ENCODE measurements around the gene TRIM45. TPM values are rescaled to one million over a fixed set of nuclear protein-coding genes. Genes with fewer than 3 reads are reported as not detected.

TRIM45 gene
- total RNA-seq, 4 donors from 2014 or later = 0.60 to 2.0 (median 0.87) TPM

DNA sequence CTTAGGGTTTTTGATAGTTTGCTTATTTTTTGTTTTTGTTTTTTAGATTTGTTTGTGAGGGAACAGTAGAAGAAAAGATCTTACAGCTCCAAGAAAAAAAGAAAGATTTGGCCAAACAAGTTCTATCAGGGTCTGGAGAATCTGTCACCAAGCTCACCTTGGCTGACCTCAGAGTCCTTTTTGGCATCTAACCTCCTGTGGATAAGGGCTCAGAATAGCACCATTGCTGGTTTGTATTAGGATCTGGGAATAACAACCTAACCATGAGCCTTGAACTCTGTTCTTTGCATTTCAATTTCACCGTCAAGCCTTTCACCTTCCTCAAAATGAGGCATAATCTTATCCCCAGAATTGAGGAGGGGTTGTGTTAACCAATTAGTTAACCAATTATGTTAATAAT, 20.2 kb downstream of the TRIM45 start:
- ATAC-seq (ENCODE audit: low FRiP score) = no peak
- DNase-seq (ENCODE audit: low spot score) = no peak
- TF ChIP-seq, protein P1, sequence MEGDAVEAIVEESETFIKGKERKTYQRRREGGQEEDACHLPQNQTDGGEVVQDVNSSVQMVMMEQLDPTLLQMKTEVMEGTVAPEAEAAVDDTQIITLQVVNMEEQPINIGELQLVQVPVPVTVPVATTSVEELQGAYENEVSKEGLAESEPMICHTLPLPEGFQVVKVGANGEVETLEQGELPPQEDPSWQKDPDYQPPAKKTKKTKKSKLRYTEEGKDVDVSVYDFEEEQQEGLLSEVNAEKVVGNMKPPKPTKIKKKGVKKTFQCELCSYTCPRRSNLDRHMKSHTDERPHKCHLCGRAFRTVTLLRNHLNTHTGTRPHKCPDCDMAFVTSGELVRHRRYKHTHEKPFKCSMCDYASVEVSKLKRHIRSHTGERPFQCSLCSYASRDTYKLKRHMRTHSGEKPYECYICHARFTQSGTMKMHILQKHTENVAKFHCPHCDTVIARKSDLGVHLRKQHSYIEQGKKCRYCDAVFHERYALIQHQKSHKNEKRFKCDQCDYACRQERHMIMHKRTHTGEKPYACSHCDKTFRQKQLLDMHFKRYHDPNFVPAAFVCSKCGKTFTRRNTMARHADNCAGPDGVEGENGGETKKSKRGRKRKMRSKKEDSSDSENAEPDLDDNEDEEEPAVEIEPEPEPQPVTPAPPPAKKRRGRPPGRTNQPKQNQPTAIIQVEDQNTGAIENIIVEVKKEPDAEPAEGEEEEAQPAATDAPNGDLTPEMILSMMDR (IDR thresholded peaks at IDR 0.05) = no peak

DNA sequence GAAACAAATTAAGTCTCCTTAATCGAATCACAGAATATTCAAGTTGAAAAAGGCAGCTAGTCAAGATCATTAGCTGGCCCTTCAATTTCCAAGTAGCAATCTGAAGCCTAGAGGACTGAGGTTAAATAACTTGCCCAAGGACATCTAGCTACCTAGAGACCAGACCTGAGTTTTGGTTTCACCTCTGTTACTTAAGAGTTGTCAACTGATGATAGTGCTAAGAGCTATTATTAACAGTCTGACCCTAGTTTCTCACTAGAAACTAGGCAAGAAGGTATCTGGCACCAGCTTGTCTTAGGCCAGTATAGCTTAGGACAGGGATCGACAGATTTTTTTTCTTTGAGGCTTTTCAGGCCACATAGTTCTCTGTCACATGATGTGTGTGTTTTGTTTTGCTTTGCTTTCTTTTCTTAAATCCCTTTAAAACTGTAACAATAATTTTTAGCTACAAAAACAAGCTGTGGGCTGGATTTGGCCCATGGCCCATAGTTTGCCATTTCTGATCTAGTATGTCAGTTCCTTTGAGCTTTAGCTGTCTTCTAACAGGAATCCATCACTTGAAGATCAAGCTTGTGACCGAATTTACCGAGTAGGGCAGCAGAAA, 23.2 kb downstream of the TRIM45 start:
- ATAC-seq (ENCODE audit: low FRiP score) (no peak), DNase-seq (ENCODE audit: low spot score) (no peak)
- TF ChIP-seq, protein P1 (IDR thresholded peaks at IDR 0.05) = no peak

DNA sequence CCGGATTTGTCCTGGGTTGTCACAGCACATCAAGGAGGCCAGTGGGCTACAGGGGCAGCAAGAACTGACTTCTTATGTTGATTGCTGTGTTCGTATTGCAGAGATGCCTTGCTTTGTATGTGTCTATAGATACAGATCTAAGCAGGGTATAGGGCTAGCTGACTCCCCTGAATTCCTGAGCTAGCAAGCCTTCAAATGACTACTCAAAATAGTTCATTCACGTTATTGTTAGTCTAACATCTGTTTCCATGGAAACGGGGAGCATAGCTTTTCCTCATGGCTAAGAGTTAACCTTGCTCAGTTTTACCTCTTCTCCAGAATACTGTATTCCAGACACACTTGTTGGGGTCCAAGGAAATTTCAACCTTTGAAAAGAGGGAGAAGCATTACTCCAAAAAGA, 24.1 kb downstream of the TRIM45 start:
- TF ChIP-seq, protein P1 (IDR thresholded peaks at IDR 0.05) = no peak
- DNase-seq (ENCODE audit: low spot score) (no peak), ATAC-seq (ENCODE audit: low FRiP score) (no peak)

DNA sequence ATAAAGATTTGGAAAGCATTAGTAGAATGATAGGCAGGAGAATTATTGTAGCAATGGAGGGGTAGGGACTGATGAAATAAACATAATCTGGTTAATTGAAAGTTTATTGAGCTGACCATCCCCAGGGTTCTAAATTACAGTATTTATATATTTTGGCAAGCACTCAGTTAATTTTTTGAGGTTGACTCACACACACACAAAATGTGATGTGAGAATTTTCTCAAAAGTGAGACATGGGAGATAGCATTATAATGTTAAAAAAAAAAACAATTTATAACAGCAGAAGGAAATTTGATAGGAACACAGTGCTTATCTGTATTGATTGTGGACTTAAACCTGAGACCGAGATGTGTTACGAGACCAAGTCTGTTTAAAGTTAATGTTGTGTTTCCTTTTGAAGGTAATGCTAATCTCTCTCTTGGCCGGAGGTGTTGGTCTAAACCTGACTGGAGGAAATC, 24.6 kb downstream of the TRIM45 start:
- TF ChIP-seq, protein P1 (IDR thresholded peaks at IDR 0.05) = no peak
- ATAC-seq (ENCODE audit: low FRiP score) (no peak), DNase-seq (ENCODE audit: low spot score) (no peak)

DNA sequence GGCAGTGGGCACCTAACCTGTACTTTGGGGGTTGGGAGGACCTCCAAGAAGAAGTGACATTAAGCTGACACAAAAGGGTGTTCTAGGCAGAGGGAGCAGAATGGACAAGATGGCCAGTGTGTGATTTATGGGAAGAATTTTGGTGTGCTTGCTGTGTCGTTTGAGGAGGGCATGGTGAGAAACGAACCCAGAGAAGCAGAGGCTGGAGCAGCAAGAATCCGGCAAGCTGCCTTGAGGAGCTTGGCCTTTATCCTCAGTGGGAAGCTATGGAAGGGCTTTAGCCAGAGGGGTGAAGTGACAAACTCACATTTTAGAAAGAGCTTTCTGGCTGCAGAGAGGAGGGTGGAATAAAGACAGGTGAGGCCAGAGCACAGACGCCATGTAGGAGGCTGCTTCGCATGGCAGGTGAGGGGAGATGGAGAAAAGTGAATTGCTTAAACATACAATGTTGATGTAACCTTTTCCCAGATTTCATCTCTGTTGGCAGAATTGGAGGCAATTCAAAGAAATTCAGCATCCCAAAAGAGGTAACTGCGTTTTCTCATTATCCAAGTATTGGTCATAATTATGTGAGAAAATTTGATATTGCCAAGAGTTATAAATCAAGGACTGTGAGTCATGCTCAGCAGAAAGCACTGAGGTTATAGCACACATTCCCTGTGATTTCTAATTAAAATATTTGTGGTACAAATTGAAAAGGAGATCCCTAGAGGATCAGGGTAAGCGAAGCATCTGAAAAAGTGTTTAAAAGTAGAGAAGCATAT, 26.5 kb downstream of the TRIM45 start:
- DNase-seq (ENCODE audit: low spot score) = no peak
- TF ChIP-seq, protein P1 (IDR thresholded peaks at IDR 0.05) = no peak
- ATAC-seq (ENCODE audit: low FRiP score) = peak; percentile 68

DNA sequence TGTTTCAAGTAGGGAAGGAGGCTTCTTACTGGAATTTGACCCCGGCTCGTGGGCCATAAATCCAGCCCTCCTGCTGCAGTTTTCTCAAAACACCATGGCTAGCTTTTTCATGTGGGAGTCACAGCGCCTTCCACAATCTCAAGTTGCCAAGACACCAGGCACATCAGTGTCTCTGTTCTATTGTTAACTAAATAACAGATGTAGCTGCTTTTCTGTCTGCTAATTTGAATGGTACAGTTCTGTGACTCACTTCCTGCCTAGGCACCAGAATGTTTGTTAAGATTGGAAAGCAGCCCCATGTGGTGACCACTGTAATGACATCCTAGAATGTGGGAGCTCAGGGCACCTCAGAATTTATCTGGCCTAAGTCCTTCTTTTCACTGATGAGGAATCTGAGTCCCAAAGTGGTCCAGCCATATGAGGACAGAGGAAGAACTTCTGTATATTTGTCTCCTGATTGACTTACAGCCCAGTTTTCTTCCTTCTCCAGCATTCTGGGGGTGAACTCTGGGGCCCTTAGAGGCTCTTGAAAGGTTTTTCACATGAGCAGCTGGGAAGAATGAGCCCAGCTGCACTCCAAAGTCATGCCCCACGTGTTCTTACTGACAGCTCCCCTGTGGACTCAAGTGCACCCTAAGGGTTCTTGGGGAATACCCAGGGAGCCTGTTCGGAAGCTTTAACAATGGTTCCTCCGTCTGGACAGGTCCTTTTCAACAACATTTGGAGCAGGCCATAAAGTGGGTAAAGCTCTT, 27.5 kb downstream of the TRIM45 start:
- no peak for ATAC-seq (ENCODE audit: low FRiP score)
- TF ChIP-seq, protein P1 (IDR thresholded peaks at IDR 0.05) = no peak
- no peak for DNase-seq (ENCODE audit: low spot score)

Data from omental fat pad (tissue), 4 donors.